ENCODE results near the gene ATP10B. TPM values are rescaled to one million over a fixed set of nuclear protein-coding genes. Genes with fewer than 3 reads are reported as not detected.
"Not testable (repeated sequence)": the region's sequence is repeated elsewhere in the genome, so short reads cannot be mapped to it uniquely, and the experiment has no call there.

Gene ATP10B
- total and polyA plus RNA-seq, 8 donors: 0.76 to 20.4 (median 4.6) TPM

DNA sequence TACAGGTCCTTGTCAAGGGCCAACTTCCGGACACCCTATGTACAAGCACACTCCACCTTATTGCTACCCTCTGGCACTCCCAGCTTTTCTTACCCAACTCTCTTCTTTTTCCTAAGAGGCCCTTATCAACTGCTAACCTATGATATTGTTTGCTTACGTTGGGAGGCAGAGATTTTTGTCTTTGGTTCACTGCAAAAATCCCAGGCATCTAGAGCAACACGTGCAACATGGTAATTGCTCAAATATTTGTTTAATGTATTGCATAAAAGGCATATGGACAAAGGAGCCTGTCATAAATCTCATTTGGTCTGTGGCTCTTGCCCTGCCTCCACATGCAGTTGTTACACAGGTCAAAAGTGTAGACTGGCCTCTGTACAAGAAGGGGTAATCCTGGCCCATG lies 35.8 kb upstream of the ATP10B start:
- Histone ChIP-seq H3K4me3 (no peak overlapping the region), H3K9me3 (no peaks in the 10 kb centered on the region), H3K4me1 (no peaks in the 10 kb centered on the region), H3K36me3 (no peaks in the 10 kb centered on the region), H3K27me3 (no peaks in the 10 kb centered on the region), H3K27ac (no peak overlapping the region)
- ATAC-seq: peak in 1 of 4 donors; percentile 25
- 57 to 65% methylated on average over 3 of the region's 3 CpGs for WGBS, 2 donors
- TF ChIP-seq, protein P1, sequence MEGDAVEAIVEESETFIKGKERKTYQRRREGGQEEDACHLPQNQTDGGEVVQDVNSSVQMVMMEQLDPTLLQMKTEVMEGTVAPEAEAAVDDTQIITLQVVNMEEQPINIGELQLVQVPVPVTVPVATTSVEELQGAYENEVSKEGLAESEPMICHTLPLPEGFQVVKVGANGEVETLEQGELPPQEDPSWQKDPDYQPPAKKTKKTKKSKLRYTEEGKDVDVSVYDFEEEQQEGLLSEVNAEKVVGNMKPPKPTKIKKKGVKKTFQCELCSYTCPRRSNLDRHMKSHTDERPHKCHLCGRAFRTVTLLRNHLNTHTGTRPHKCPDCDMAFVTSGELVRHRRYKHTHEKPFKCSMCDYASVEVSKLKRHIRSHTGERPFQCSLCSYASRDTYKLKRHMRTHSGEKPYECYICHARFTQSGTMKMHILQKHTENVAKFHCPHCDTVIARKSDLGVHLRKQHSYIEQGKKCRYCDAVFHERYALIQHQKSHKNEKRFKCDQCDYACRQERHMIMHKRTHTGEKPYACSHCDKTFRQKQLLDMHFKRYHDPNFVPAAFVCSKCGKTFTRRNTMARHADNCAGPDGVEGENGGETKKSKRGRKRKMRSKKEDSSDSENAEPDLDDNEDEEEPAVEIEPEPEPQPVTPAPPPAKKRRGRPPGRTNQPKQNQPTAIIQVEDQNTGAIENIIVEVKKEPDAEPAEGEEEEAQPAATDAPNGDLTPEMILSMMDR (IDR thresholded peaks at IDR 0.05): no peak
- intact Hi-C loops (cut with DNase I): no loop called here
- no peak for DNase-seq
- FAIRE-seq: no peak

DNA sequence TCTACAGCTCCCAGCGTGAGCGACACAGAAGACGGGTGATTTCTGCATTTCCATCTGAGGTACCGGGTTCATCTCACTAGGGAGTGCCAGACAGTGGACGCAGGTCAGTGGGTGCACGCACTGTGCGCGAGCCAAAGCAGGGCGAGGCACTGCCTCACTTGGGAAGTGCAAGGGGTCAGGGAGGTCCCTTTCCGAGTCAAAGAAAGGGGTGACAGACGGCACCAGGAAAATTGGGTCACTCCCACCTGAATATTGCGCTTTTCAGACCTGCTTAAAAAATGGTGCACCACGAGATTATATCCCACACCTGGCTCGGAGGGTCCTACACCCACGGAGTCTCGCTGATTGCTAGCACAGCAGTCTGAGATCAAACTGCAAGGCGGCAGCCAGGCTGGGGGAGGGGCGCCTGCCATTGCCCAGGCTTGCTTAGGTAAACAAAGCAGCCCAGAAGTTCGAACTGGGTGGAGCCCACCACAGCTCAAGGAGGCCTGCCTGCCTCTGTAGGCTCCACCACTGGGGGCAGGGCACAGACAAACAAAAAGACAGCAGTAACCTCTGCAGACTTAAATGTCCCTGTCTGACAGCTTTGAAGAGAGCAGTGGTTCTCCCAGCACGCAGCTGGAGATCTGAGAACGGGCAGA lies 21.7 kb upstream of the ATP10B start:
- H3K4me1 ChIP-seq; H3K27ac ChIP-seq; ATAC-seq; H3K9me3 ChIP-seq; intact Hi-C loops (cut with DNase I); FAIRE-seq; H3K27me3 ChIP-seq; H3K36me3 ChIP-seq: not testable (repeated sequence)
- peak overlapping the region in 2 of 4 donors; percentile 20 to 23 for H3K4me3 ChIP-seq
- DNase-seq: peak in 2 of 6 donors; percentile 21 to 30
- 43 to 51% methylated on average over 15 to 20 of the region's 21 CpGs for WGBS, 2 donors

DNA sequence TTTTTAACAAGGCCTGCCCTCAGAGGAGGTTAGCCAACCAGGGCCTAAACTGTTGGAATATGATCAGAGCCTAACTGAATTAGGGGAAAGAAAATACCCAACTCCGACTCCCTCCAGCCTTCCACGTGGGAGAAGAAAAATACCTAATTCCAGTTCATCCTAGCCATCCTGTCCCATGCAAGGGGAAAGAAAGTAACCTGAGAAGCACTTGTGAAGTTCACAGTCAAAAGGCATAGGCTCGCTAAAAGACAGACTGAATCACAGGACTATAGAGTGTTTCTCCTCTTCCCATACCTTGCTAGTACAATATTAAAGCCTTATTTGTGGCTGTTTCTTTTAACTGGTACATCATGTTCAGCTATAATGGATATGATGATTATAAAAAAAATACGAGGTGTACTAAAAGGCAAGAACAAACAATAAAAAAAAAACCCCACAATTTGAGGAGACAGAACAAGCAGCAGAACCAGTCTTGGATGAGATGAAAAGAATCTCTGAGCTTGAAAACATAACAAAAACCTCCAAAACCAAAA lies 18.0 kb upstream of the ATP10B start:
- Histone ChIP-seq H3K9me3 (no peaks in the 10 kb centered on the region), H3K36me3 (no peaks in the 10 kb centered on the region), H3K27ac (no peak overlapping the region), H3K4me3 (no peak overlapping the region), H3K4me1 (no peaks in the 10 kb centered on the region), H3K27me3 (no peaks in the 10 kb centered on the region)
- intact Hi-C loops (cut with DNase I): no loop called here
- DNase-seq (no peak), FAIRE-seq (no peak), ATAC-seq (no peak)
- WGBS, 2 donors: 66 to 74% methylated on average over 4 of the region's 4 CpGs
- TF ChIP-seq, protein P1 (IDR thresholded peaks at IDR 0.05): no peak

DNA sequence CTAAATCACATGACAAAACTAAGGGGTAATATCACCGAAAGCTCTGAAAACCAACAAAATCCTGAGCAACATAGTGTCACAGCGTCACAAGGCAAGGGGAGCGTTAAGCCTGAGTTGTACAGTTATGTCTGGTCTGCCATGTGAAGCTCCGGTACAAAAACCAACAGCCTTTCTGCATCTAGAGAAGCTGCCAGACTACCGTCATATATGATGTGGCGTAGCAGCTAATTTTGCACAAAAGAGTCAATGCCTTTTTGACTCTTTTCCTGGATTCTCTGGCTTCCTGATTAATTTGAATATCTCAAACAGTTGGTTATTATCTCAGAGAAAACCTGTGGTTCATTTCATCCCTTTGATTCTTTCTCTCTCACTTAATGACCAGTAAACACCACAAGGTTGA lies 16.0 kb upstream of the ATP10B start:
- Histone ChIP-seq H3K36me3 (no peaks in the 10 kb centered on the region), H3K27me3 (no peaks in the 10 kb centered on the region), H3K9me3 (no peaks in the 10 kb centered on the region), H3K27ac (no peak overlapping the region), H3K4me1 (no peaks in the 10 kb centered on the region), H3K4me3 (no peak overlapping the region)
- WGBS, 2 donors: 92% methylated on average over 6 of the region's 6 CpGs
- intact Hi-C loops (cut with DNase I): no loop called here
- ATAC-seq: no peak
- no peak for FAIRE-seq
- TF ChIP-seq, protein P1 (IDR thresholded peaks at IDR 0.05): no peak
- no peak for DNase-seq

DNA sequence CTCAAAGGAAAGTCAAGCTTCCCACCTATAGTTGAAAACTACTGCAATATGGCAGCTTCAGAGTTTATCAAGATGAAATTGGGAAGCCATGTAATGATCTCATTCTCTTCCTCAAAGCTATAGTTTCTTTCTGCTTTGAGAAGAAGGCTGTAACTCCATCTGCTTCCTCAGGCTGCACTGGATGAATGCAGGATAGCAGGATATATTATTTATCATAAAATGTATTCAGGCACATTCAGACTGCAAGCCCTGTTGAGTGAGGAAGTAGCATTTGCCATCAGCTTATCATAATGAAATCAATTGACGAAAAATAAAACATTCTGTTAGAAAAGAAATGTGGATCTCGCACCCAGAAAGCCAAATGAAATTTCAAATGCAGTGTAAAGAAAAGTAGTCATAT lies 560 bp downstream of the ATP10B start:
- Histone ChIP-seq H3K36me3 (no peaks in the 10 kb centered on the region), H3K9me3 (no peaks in the 10 kb centered on the region), H3K4me3 (no peak overlapping the region), H3K27me3 (no peaks in the 10 kb centered on the region), H3K4me1 (no peaks in the 10 kb centered on the region), H3K27ac (no peak overlapping the region)
- intact Hi-C loops (cut with DNase I): no loop called here
- no peak for DNase-seq
- no peak for FAIRE-seq
- ATAC-seq: no peak
- 89 to 96% methylated on average over 2 of the region's 2 CpGs for WGBS, 2 donors
- TF ChIP-seq, protein P1 (IDR thresholded peaks at IDR 0.05): no peak

Data from pancreas (tissue), 10 donors.